Measurements from ENCODE around the gene ZNF83.

DNA sequence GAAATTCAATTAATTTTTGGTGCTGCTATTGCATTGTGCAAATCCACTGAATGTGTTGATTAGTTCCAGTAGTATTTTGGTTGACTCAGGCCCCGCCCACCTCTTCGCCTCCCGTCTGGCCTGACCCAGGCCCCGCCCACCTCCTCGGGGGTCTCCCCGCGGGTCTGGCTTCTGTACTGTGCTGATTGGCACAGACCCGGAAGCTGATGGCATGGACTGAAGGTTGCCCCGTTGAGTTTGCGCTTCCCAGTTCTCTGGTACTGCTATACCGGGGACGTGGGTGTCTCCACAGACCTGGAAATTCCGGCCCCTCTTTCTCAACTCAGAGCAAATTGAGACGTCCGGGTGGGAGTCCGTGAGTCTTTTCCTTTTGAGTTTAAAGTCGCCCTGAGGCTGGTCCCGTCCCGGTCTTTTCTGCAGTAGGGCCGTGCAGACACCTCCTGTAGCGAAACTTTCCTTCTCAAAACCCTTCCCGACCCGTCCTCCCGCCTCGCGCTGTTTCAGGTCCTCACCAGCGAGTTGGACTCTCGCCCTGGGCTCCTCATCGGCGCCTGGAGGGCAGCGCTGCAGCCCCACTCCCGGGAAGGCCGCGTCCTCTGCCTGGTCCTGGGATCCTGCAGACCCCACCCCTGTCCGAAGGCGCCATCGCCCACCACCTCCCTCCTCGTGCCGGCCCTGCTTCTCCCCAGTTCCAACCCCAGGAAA lies 53.3 kb downstream of the ZNF83 start:
- TF ChIP-seq, protein P1, sequence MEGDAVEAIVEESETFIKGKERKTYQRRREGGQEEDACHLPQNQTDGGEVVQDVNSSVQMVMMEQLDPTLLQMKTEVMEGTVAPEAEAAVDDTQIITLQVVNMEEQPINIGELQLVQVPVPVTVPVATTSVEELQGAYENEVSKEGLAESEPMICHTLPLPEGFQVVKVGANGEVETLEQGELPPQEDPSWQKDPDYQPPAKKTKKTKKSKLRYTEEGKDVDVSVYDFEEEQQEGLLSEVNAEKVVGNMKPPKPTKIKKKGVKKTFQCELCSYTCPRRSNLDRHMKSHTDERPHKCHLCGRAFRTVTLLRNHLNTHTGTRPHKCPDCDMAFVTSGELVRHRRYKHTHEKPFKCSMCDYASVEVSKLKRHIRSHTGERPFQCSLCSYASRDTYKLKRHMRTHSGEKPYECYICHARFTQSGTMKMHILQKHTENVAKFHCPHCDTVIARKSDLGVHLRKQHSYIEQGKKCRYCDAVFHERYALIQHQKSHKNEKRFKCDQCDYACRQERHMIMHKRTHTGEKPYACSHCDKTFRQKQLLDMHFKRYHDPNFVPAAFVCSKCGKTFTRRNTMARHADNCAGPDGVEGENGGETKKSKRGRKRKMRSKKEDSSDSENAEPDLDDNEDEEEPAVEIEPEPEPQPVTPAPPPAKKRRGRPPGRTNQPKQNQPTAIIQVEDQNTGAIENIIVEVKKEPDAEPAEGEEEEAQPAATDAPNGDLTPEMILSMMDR (IDR thresholded peaks at IDR 0.05): no peak
- no peak for TF ChIP-seq POLR2AphosphoS5 (IDR thresholded peaks at IDR 0.05)
- no peak for TF ChIP-seq POLR2A (IDR thresholded peaks at IDR 0.05)

Measured in suprapubic skin (tissue), 4 donors.